PC-9 (cell line): ENCODE data around the gene GPR135. TPM values are rescaled to one million over a fixed set of nuclear protein-coding genes. Genes with fewer than 3 reads are reported as not detected.
"Not testable (repeated sequence)": the region's sequence is repeated elsewhere in the genome, so short reads cannot be mapped to it uniquely, and the experiment has no call there.

ENCODE experiments used
- BruUV-seq: library from RNA; stranded (reverse); fragments of 400-500 nt; replicated peaks from 2 replicates; lab custom pipeline; 2021; lab: Mats Ljungman, UMichigan
- CTCF ChIA-PET: fragments of 300-600 bp; sonication (Branson Sonifier 250); formaldehyde crosslinking; loops from one replicate; lab custom pipeline; 2022; ENCODE audit warnings: antibody characterized with exemption; lab: Charles Lee
- POLR2A ChIA-PET: fragments of 300-600 bp; sonication (Branson Sonifier 250); formaldehyde crosslinking; loops from one replicate; lab custom pipeline; 2022; ENCODE audit warnings: antibody characterized with exemption; ENCODE audit not compliant: unreplicated experiment; lab: Charles Lee
- DNase-seq, 2 experiments: peaks; one replicate each; pipeline versions ENCODE4 v3.0.0 to v3.0.0-alpha.2; 2015 to 2022; ENCODE audit warnings: mixed read lengths in 1 of 2
- H2AFZ ChIP-seq: fragments of 200-600 bp; sonication (generic); 2 replicates; pipeline ENCODE4 v1.8.1; 2017; ENCODE audit warnings: antibody characterized with exemption
- H3F3A ChIP-seq: fragments of 200-600 bp; sonication (generic); 2 replicates; pipeline ENCODE4 v1.8.1; 2017; ENCODE audit warnings: antibody characterized with exemption, mild to moderate bottlenecking, low read depth; ENCODE audit not compliant: insufficient read depth
- H3K27ac ChIP-seq: fragments of 200-600 bp; sonication (generic); 2 replicates; pipeline ENCODE4 v1.6.1; 2016; ENCODE audit warnings: mixed run types
- H3K27me3 ChIP-seq: fragments of 200-600 bp; sonication (generic); 2 replicates; pipeline ENCODE4 v1.6.1; 2016; ENCODE audit warnings: low read depth, mixed run types; ENCODE audit not compliant: insufficient read depth
- H3K36me3 ChIP-seq: fragments of 200-600 bp; sonication (generic); 2 replicates; pipeline ENCODE4 v1.6.1; 2016; ENCODE audit warnings: low read depth, mixed run types
- H3K4me1 ChIP-seq: fragments of 200-600 bp; sonication (generic); replicated peaks from 2 replicates; pipeline ENCODE4 v1.6.1; 2016; ENCODE audit warnings: mixed run types; ENCODE audit not compliant: insufficient read depth
- H3K4me2 ChIP-seq: fragments of 200-600 bp; sonication (generic); 2 replicates; pipeline ENCODE4 v1.6.1; 2017; ENCODE audit warnings: mixed run types
- H3K4me3 ChIP-seq: fragments of 200-600 bp; sonication (generic); 2 replicates; pipeline ENCODE4 v1.6.1; 2016; ENCODE audit warnings: mixed run types
- H3K79me2 ChIP-seq: fragments of 200-600 bp; sonication (generic); 2 replicates; pipeline ENCODE4 v1.6.1; 2017; ENCODE audit warnings: low read depth, mixed run types
- H3K9me2 ChIP-seq: fragments of 200-600 bp; sonication (generic); 2 replicates; pipeline ENCODE4 v1.8.1; 2017; ENCODE audit warnings: mild to moderate bottlenecking; ENCODE audit not compliant: insufficient read depth
- H3K9me3 ChIP-seq: fragments of 200-600 bp; sonication (generic); 2 replicates; pipeline ENCODE4 v1.8.1; 2016; ENCODE audit warnings: low read depth; ENCODE audit not compliant: insufficient read depth
- H4K20me1 ChIP-seq: fragments of 200-600 bp; sonication (generic); 2 replicates; pipeline ENCODE4 v1.8.1; 2017; ENCODE audit not compliant: insufficient read depth
- EZH2 ChIP-seq: fragments of 200-600 bp; sonication (generic); IDR thresholded peaks from 2 replicates; pipeline ENCODE4 v1.8.0; 2017; ENCODE audit warnings: antibody characterized with exemption, low read depth
- intact Hi-C: fragments of 100-400 bp; cut with micrococcal nuclease; formaldehyde crosslinking; loops from one replicate; pipeline ENCODE4 v1.10.0; 2022; ENCODE audit not compliant: unreplicated experiment
- total RNA-seq: library from RNA; stranded (reverse); gene quantifications from 2 replicates; pipeline ENCODE4 v1.2.3, GENCODE V29; 2021
- TF ChIP-seq, protein P1 (sequence below): fragments of 200-600 bp; sonication (generic); conservative IDR thresholded peaks from 2 replicates; pipeline ENCODE4 v1.6.1; 2017; ENCODE audit warnings: mixed run types, antibody characterized with exemption, mild to moderate bottlenecking, moderate library complexity

The GPR135 gene
- total RNA-seq, 1 experiment from 2014 or later: 15.2 TPM

DNA sequence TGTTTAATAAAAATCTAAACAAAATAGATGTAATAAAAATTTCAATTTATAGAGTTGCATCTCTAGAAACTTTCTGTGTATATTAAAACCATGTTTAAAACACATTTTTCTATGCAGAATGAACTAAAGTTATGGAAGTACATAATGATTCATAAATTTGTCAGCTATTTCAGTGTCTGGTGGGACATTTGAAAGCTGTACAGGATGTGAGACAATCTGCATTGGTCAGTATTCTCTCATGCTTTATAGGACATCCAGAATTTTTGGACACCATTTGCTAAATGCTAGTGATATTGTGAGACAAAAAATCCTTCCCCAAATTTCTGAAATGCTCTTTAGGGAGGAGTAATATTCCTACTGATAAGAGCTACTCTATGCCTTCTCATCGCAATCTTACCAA lies 13.3 kb downstream of the GPR135 start:
- CTCF ChIA-PET: no interaction called here
- Histone ChIP-seq H3K4me3 (no peak overlapping the region), H3K79me2 (no peaks in the 10 kb centered on the region), H4K20me1 (no peaks in the 10 kb centered on the region), H3K4me1 (no peaks in the 10 kb centered on the region), H3K4me2 (no peak overlapping the region), H3K9me3 (no peaks in the 10 kb centered on the region), H3K9me2 (no peaks in the 10 kb centered on the region), H3K27me3 (no peaks in the 10 kb centered on the region), H2AFZ (no peak overlapping the region), H3K36me3 (peaks cover 16% of the 10 kb centered on the region; the same call in 1 of the 2 replicates), H3K27ac (no peak overlapping the region), H3F3A (no peaks in the 10 kb centered on the region; the same call in none of the 2 replicates)
- POLR2A ChIA-PET: no interaction called here
- no peak for DNase-seq
- TF ChIP-seq EZH2: no peak
- TF ChIP-seq, protein P1, sequence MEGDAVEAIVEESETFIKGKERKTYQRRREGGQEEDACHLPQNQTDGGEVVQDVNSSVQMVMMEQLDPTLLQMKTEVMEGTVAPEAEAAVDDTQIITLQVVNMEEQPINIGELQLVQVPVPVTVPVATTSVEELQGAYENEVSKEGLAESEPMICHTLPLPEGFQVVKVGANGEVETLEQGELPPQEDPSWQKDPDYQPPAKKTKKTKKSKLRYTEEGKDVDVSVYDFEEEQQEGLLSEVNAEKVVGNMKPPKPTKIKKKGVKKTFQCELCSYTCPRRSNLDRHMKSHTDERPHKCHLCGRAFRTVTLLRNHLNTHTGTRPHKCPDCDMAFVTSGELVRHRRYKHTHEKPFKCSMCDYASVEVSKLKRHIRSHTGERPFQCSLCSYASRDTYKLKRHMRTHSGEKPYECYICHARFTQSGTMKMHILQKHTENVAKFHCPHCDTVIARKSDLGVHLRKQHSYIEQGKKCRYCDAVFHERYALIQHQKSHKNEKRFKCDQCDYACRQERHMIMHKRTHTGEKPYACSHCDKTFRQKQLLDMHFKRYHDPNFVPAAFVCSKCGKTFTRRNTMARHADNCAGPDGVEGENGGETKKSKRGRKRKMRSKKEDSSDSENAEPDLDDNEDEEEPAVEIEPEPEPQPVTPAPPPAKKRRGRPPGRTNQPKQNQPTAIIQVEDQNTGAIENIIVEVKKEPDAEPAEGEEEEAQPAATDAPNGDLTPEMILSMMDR: no peak
- no TSS peak for BruUV-seq
- intact Hi-C loops: no loop called here

DNA sequence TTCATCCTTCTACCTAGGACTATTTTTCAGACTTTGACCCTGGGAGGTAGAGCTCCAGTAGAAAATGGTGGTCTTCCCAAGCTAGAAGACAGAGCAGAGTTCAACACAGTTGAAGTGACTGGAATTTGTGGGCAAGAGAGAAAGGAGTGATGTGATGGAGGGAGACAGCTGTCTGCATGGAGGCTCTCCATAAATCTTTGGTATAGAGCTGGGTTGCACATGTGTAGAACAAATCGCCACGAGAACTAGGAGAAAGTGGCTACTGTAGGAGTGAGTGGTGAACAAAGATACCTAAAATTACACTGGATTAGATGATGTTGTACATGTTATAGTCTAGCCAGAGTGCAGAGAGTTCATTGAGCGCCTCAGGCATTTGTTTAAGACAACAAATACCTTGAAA lies 14.5 kb downstream of the GPR135 start:
- CTCF ChIA-PET: no interaction called here

DNA sequence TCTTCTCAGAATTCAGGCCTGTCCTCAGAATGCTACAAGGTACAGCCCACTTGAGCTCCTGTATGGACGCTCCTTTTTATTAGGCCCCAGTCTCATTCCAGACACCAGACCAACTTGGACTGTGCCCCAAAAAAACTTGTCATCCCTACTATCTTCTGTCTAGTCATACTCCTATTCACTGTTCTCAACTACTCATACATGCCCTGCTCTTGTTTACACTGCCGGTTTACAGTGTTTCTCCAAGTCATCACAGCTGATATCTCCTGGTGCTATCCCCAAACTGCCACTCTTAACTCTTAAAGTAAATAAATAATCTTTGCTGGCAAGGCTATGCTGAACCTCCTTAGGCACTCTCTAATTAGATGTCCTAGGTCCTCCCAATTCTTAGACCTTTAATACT lies 16.5 kb downstream of the GPR135 start:
- H3K9me3 ChIP-seq, H3K27ac ChIP-seq, CTCF ChIA-PET, H3K9me2 ChIP-seq, H3K79me2 ChIP-seq, BruUV-seq, H3K27me3 ChIP-seq, H3F3A ChIP-seq, H3K4me1 ChIP-seq, H4K20me1 ChIP-seq, H3K36me3 ChIP-seq, POLR2A ChIA-PET, H3K4me3 ChIP-seq, DNase-seq, H2AFZ ChIP-seq, H3K4me2 ChIP-seq: not testable (repeated sequence)
- intact Hi-C loops: loop anchor here (10.0 kb wide), 1 partner anchor 944 kb away; no protein-coding TSS in a partner anchor

More for the DNA sequence above, 14.5 kb downstream of the GPR135 start:
- Histone ChIP-seq H2AFZ (no peak overlapping the region), H3K4me3 (no peak overlapping the region), H3K9me3 (no peaks in the 10 kb centered on the region), H3K4me2 (no peak overlapping the region), H3K79me2 (no peaks in the 10 kb centered on the region), H3K36me3 (peaks cover 6% of the 10 kb centered on the region; the same call in 1 of the 2 replicates), H3K27ac (no peak overlapping the region), H3K9me2 (no peaks in the 10 kb centered on the region), H3K27me3 (no peaks in the 10 kb centered on the region), H3F3A (no peaks in the 10 kb centered on the region; the same call in 1 of the 2 replicates), H3K4me1 (no peaks in the 10 kb centered on the region), H4K20me1 (no peaks in the 10 kb centered on the region)
- POLR2A ChIA-PET: no interaction called here
- TF ChIP-seq, protein P1: no peak
- no peak for TF ChIP-seq EZH2
- intact Hi-C loops: no loop called here
- no peak for DNase-seq
- BruUV-seq: no TSS peak
